Stimulated activated memory B cell treated with anti-CD40 and anti-IgM and Interleukin-4, amounts not matched to agents 10 μg/mL and 1 μg/mL and 100 μg/mL, for 72 hours (primary cell): ENCODE measurements around the gene TNFAIP8.

Source experiments
- ATAC-seq: fragments of 150-1000 bp; cut with Tn5 transposase; 2 replicates; pipeline ENCODE4 v1.10.0; 2021
- H3K27ac Mint-ChIP-seq: one replicate; pipeline ENCODE4 v1.8.0; 2022; ENCODE audit warnings: mild to moderate bottlenecking, mixed read lengths
- H3K27me3 Mint-ChIP-seq: one replicate; pipeline ENCODE4 v1.8.0; 2022; ENCODE audit warnings: mixed read lengths
- H3K36me3 Mint-ChIP-seq: one replicate; pipeline ENCODE4 v1.8.0; 2022; ENCODE audit warnings: mixed read lengths
- H3K4me1 Mint-ChIP-seq: one replicate; pipeline ENCODE4 v1.8.0; 2022; ENCODE audit warnings: mixed read lengths
- H3K4me3 Mint-ChIP-seq: one replicate; pipeline ENCODE4 v1.8.0; 2022; ENCODE audit warnings: mild to moderate bottlenecking, moderate library complexity, mixed read lengths
- H3K9me3 Mint-ChIP-seq: one replicate; pipeline ENCODE4 v1.8.0; 2022; ENCODE audit warnings: mixed read lengths

The TNFAIP8 gene

GRCh38 chr5:119322312-119322947, 33.4 kb upstream of the TNFAIP8 start:
- no peak for ATAC-seq
- peaks cover 80% of the 10 kb centered on the region for H3K4me1 Mint-ChIP-seq
- H3K27me3 Mint-ChIP-seq: no peaks in the 10 kb centered on the region
- no peak overlapping the region for H3K4me3 Mint-ChIP-seq
- peak overlapping the region; percentile 73 for H3K27ac Mint-ChIP-seq
- no peaks in the 10 kb centered on the region for H3K9me3 Mint-ChIP-seq
- peaks cover 18% of the 10 kb centered on the region for H3K36me3 Mint-ChIP-seq

- Mint-ChIP-seq H3K36me3 (peaks cover 18% of the 10 kb centered on the region), H3K27me3 (no peaks in the 10 kb centered on the region), H3K4me1 (peaks cover 80% of the 10 kb centered on the region), H3K9me3 (no peaks in the 10 kb centered on the region), H3K27ac (peak overlapping the region; percentile 73), H3K4me3 (no peak overlapping the region)
- no peak for ATAC-seq
These were observed 32.8 kb upstream of the TNFAIP8 start for GRCh38 chr5:119322948-119323537.

- Mint-ChIP-seq H3K27ac (peak overlapping the region; percentile 73), H3K27me3 (no peaks in the 10 kb centered on the region), H3K9me3 (no peaks in the 10 kb centered on the region), H3K4me1 (peaks cover 80% of the 10 kb centered on the region), H3K4me3 (no peak overlapping the region), H3K36me3 (peaks cover 23% of the 10 kb centered on the region)
- no peak for ATAC-seq
These were observed 32.2 kb upstream of the TNFAIP8 start for GRCh38 chr5:119323601-119324000.

GRCh38 chr5:119324842-119325241, 31.0 kb upstream of the TNFAIP8 start:
- no peak overlapping the region for H3K4me3 Mint-ChIP-seq

GRCh38 chr5:119327018-119327417, 28.8 kb upstream of the TNFAIP8 start:
- Mint-ChIP-seq H3K36me3 (peaks cover 15% of the 10 kb centered on the region), H3K9me3 (no peaks in the 10 kb centered on the region), H3K27ac (peak overlapping the region; percentile 84), H3K4me1 (peaks cover 77% of the 10 kb centered on the region), H3K4me3 (no peak overlapping the region), H3K27me3 (no peaks in the 10 kb centered on the region)
- ATAC-seq: peak; percentile 52

More at GRCh38 chr5:119324842-119325241, 31.0 kb upstream of the TNFAIP8 start:
- H3K27ac Mint-ChIP-seq: no peak overlapping the region
- H3K9me3 Mint-ChIP-seq: no peaks in the 10 kb centered on the region
- ATAC-seq: no peak
- peaks cover 78% of the 10 kb centered on the region for H3K4me1 Mint-ChIP-seq
- H3K27me3 Mint-ChIP-seq: no peaks in the 10 kb centered on the region
- H3K36me3 Mint-ChIP-seq: peaks cover 17% of the 10 kb centered on the region

- H3K9me3 Mint-ChIP-seq: no peaks in the 10 kb centered on the region
These were observed 26.8 kb upstream of the TNFAIP8 start for GRCh38 chr5:119328753-119329602.

GRCh38 chr5:119329666-119330065, 26.2 kb upstream of the TNFAIP8 start:
- peaks cover 15% of the 10 kb centered on the region for H3K36me3 Mint-ChIP-seq
- peak overlapping the region; percentile 84 for H3K27ac Mint-ChIP-seq
- no peak for ATAC-seq
- no peak overlapping the region for H3K4me3 Mint-ChIP-seq
- H3K9me3 Mint-ChIP-seq: no peaks in the 10 kb centered on the region
- peaks cover 86% of the 10 kb centered on the region for H3K4me1 Mint-ChIP-seq
- H3K27me3 Mint-ChIP-seq: no peaks in the 10 kb centered on the region

More at GRCh38 chr5:119328753-119329602, 26.8 kb upstream of the TNFAIP8 start:
- Mint-ChIP-seq H3K27me3 (no peaks in the 10 kb centered on the region), H3K4me1 (peaks cover 82% of the 10 kb centered on the region), H3K36me3 (peaks cover 15% of the 10 kb centered on the region), H3K4me3 (no peak overlapping the region), H3K27ac (peak overlapping the region; percentile 84)
- no peak for ATAC-seq

GRCh38 chr5:119330367-119331183, 25.2 kb upstream of the TNFAIP8 start:
- Mint-ChIP-seq H3K9me3 (no peaks in the 10 kb centered on the region), H3K4me1 (peaks cover 92% of the 10 kb centered on the region), H3K27ac (peak overlapping the region; percentile 84), H3K27me3 (no peaks in the 10 kb centered on the region), H3K36me3 (peaks cover 15% of the 10 kb centered on the region), H3K4me3 (no peak overlapping the region)
- ATAC-seq: no peak

GRCh38 chr5:119331566-119332095, 24.2 kb upstream of the TNFAIP8 start:
- Mint-ChIP-seq H3K4me3 (no peak overlapping the region), H3K36me3 (peaks cover 15% of the 10 kb centered on the region), H3K27ac (peak overlapping the region; percentile 84), H3K27me3 (no peaks in the 10 kb centered on the region), H3K4me1 (peaks cover 92% of the 10 kb centered on the region), H3K9me3 (no peaks in the 10 kb centered on the region)
- no peak for ATAC-seq

GRCh38 chr5:119332208-119332607, 23.6 kb upstream of the TNFAIP8 start:
- peaks cover 92% of the 10 kb centered on the region for H3K4me1 Mint-ChIP-seq
- H3K36me3 Mint-ChIP-seq: peaks cover 15% of the 10 kb centered on the region
- H3K27me3 Mint-ChIP-seq: no peaks in the 10 kb centered on the region
- H3K4me3 Mint-ChIP-seq: peak overlapping the region; percentile 68
- no peaks in the 10 kb centered on the region for H3K9me3 Mint-ChIP-seq
- peak overlapping the region; percentile 84 for H3K27ac Mint-ChIP-seq
- no peak for ATAC-seq

GRCh38 chr5:119332978-119333401, 22.8 kb upstream of the TNFAIP8 start:
- Mint-ChIP-seq H3K27ac (peak overlapping the region; percentile 84), H3K9me3 (no peaks in the 10 kb centered on the region), H3K36me3 (peaks cover 15% of the 10 kb centered on the region), H3K4me3 (peak overlapping the region; percentile 78), H3K27me3 (no peaks in the 10 kb centered on the region), H3K4me1 (peaks cover 92% of the 10 kb centered on the region)
- ATAC-seq: peak; percentile 21

- Mint-ChIP-seq H3K4me1 (peaks cover 92% of the 10 kb centered on the region), H3K27me3 (no peaks in the 10 kb centered on the region), H3K27ac (peak overlapping the region; percentile 84), H3K36me3 (peaks cover 12% of the 10 kb centered on the region), H3K4me3 (peak overlapping the region; percentile 78), H3K9me3 (no peaks in the 10 kb centered on the region)
- peak; percentile 56 for ATAC-seq
These were observed 22.4 kb upstream of the TNFAIP8 start for GRCh38 chr5:119333421-119333851.

GRCh38 chr5:119335261-119335677, 20.6 kb upstream of the TNFAIP8 start:
- no peak for ATAC-seq
- Mint-ChIP-seq H3K27ac (peak overlapping the region; percentile 84), H3K9me3 (no peaks in the 10 kb centered on the region), H3K27me3 (no peaks in the 10 kb centered on the region), H3K4me3 (peak overlapping the region; percentile 65), H3K4me1 (peaks cover 94% of the 10 kb centered on the region), H3K36me3 (peaks cover 4% of the 10 kb centered on the region)

- Mint-ChIP-seq H3K4me3 (peak overlapping the region; percentile 5), H3K36me3 (no peaks in the 10 kb centered on the region), H3K27ac (peak overlapping the region; percentile 84), H3K9me3 (no peaks in the 10 kb centered on the region), H3K27me3 (no peaks in the 10 kb centered on the region), H3K4me1 (peaks cover 94% of the 10 kb centered on the region)
- ATAC-seq: no peak
These were observed 19.6 kb upstream of the TNFAIP8 start for GRCh38 chr5:119336262-119336661.
